ENCODE results near the gene IQGAP1.

- TF ChIP-seq CTCF (IDR thresholded peaks at IDR 0.05; ENCODE audit: low read depth, low read length, missing input control) (no peak), YY1 (IDR thresholded peaks at IDR 0.05) (no peak), JUND (IDR thresholded peaks at IDR 0.05) (no peak), TAF1 (conservative IDR thresholded peaks at IDR 0.05) (no peak), REST (IDR thresholded peaks at IDR 0.05) (no peak)
Measured at GRCh38 chr15:90535254-90535653, 147.2 kb downstream of the IQGAP1 start.

Data from liver (tissue), 3 donors.